ENCODE results near the gene PORCN.

PORCN gene

GRCh38 chrX:48508400-48509244, at the start of gene PORCN:
Gene PORCN (plus strand): TSS chrX:48508992. CDS start chrX:48509821, 829 bp downstream.
- peak within 1 kb of the TSS; percentile 89 for H3K4me3 Mint-ChIP-seq

GRCh38 chrX:48459483-48459882, 49.3 kb upstream of the PORCN start:
- DNase-seq (no peak), ATAC-seq (no peak)
- no peak overlapping the region for H3K4me3 Mint-ChIP-seq
- no peaks in the 10 kb centered on the region for H3K9me3 Mint-ChIP-seq
- H3K36me3 Mint-ChIP-seq (ENCODE audit: low read depth), result peaks cover 34% of the 10 kb centered on the region
- peaks cover 16% of the 10 kb centered on the region for H3K4me1 Mint-ChIP-seq
- no peaks in the 10 kb centered on the region for H3K27me3 Mint-ChIP-seq
- no peak overlapping the region for H3K27ac Mint-ChIP-seq

More at GRCh38 chrX:48508400-48509244, at the start of gene PORCN:
- DNase-seq (peak; percentile 81), ATAC-seq (peak; percentile 94)
- no peaks in the 10 kb centered on the region for H3K27me3 Mint-ChIP-seq
- no peaks in the 10 kb centered on the region for H3K9me3 Mint-ChIP-seq
- H3K4me1 Mint-ChIP-seq, result peaks cover 13% of the 10 kb centered on the region
- peak within 1 kb of the TSS; percentile 80 for H3K27ac Mint-ChIP-seq
- H3K36me3 Mint-ChIP-seq (ENCODE audit: low read depth), result peaks cover 2% of the 10 kb centered on the region

- H3K27me3 Mint-ChIP-seq, result no peaks in the 10 kb centered on the region
- peaks cover 19% of the 10 kb centered on the region for H3K4me1 Mint-ChIP-seq
- no peak for ATAC-seq
- H3K27ac Mint-ChIP-seq, result peak overlapping the region; percentile 68
- H3K36me3 Mint-ChIP-seq (ENCODE audit: low read depth), result peaks cover 36% of the 10 kb centered on the region
- DNase-seq, result no peak
- no peak overlapping the region for H3K4me3 Mint-ChIP-seq
- no peaks in the 10 kb centered on the region for H3K9me3 Mint-ChIP-seq
These were observed 48.8 kb upstream of the PORCN start for GRCh38 chrX:48460031-48460430.

GRCh38 chrX:48460606-48461005, 48.2 kb upstream of the PORCN start:
- DNase-seq (no peak), ATAC-seq (no peak)
- H3K4me3 Mint-ChIP-seq, result no peak overlapping the region
- H3K4me1 Mint-ChIP-seq, result peaks cover 24% of the 10 kb centered on the region
- no peaks in the 10 kb centered on the region for H3K9me3 Mint-ChIP-seq
- H3K27ac Mint-ChIP-seq, result no peak overlapping the region
- peaks cover 42% of the 10 kb centered on the region for H3K36me3 Mint-ChIP-seq (ENCODE audit: low read depth)
- H3K27me3 Mint-ChIP-seq, result no peaks in the 10 kb centered on the region

GRCh38 chrX:48461830-48462229, 47.0 kb upstream of the PORCN start:
- Mint-ChIP-seq H3K36me3 (ENCODE audit: low read depth) (peaks cover 48% of the 10 kb centered on the region), H3K27ac (no peak overlapping the region), H3K9me3 (no peaks in the 10 kb centered on the region), H3K4me1 (peaks cover 34% of the 10 kb centered on the region), H3K4me3 (no peak overlapping the region), H3K27me3 (no peaks in the 10 kb centered on the region)
- DNase-seq, result no peak
- peak; percentile 39 for ATAC-seq

- no peak for ATAC-seq
- peaks cover 45% of the 10 kb centered on the region for H3K36me3 Mint-ChIP-seq (ENCODE audit: low read depth)
- H3K27ac Mint-ChIP-seq, result peak overlapping the region; percentile 25
These were observed 43.4 kb upstream of the PORCN start for GRCh38 chrX:48465336-48465933.

GRCh38 chrX:48466696-48467095, 42.1 kb upstream of the PORCN start:
- peaks cover 45% of the 10 kb centered on the region for H3K4me1 Mint-ChIP-seq
- H3K36me3 Mint-ChIP-seq (ENCODE audit: low read depth), result peaks cover 41% of the 10 kb centered on the region
- H3K4me3 Mint-ChIP-seq, result peak overlapping the region; percentile 95
- DNase-seq, result peak; percentile 62
- no peaks in the 10 kb centered on the region for H3K9me3 Mint-ChIP-seq
- no peak for ATAC-seq
- peak overlapping the region; percentile 74 for H3K27ac Mint-ChIP-seq
- no peaks in the 10 kb centered on the region for H3K27me3 Mint-ChIP-seq

More at GRCh38 chrX:48465336-48465933, 43.4 kb upstream of the PORCN start:
- DNase-seq, result no peak
- H3K4me1 Mint-ChIP-seq, result peaks cover 45% of the 10 kb centered on the region
- no peaks in the 10 kb centered on the region for H3K27me3 Mint-ChIP-seq
- H3K9me3 Mint-ChIP-seq, result no peaks in the 10 kb centered on the region
- H3K4me3 Mint-ChIP-seq, result peak overlapping the region; percentile 95

- no peak for ATAC-seq
- Mint-ChIP-seq H3K36me3 (ENCODE audit: low read depth) (peaks cover 36% of the 10 kb centered on the region), H3K4me1 (peaks cover 40% of the 10 kb centered on the region), H3K4me3 (peak overlapping the region; percentile 95), H3K27ac (peak overlapping the region; percentile 99), H3K9me3 (no peaks in the 10 kb centered on the region), H3K27me3 (no peaks in the 10 kb centered on the region)
- no peak for DNase-seq
These were observed 41.5 kb upstream of the PORCN start for GRCh38 chrX:48467281-48467761.

GRCh38 chrX:48468247-48468671, 40.5 kb upstream of the PORCN start:
- H3K27ac Mint-ChIP-seq, result peak overlapping the region; percentile 99
- no peaks in the 10 kb centered on the region for H3K9me3 Mint-ChIP-seq
- H3K4me3 Mint-ChIP-seq, result peak overlapping the region; percentile 95
- no peaks in the 10 kb centered on the region for H3K27me3 Mint-ChIP-seq
- ATAC-seq (peak; percentile 53), DNase-seq (peak; percentile 57)
- peaks cover 36% of the 10 kb centered on the region for H3K4me1 Mint-ChIP-seq
- peaks cover 29% of the 10 kb centered on the region for H3K36me3 Mint-ChIP-seq (ENCODE audit: low read depth)

- Mint-ChIP-seq H3K9me3 (no peaks in the 10 kb centered on the region), H3K27me3 (no peaks in the 10 kb centered on the region), H3K4me1 (peaks cover 34% of the 10 kb centered on the region), H3K36me3 (ENCODE audit: low read depth) (peaks cover 26% of the 10 kb centered on the region), H3K4me3 (peak overlapping the region; percentile 95), H3K27ac (peak overlapping the region; percentile 99)
- DNase-seq (peak; percentile 59), ATAC-seq (peak; percentile 46)
These were observed 39.8 kb upstream of the PORCN start for GRCh38 chrX:48468693-48469691.

GRCh38 chrX:48470110-48470832, 38.5 kb upstream of the PORCN start, which contains the start of gene SLC38A5:
Gene SLC38A5 (minus strand): TSS chrX:48470260. CDS start chrX:48467924, 2,336 bp downstream.
- Mint-ChIP-seq H3K36me3 (ENCODE audit: low read depth) (peaks cover 18% of the 10 kb centered on the region), H3K27ac (peak within 1 kb of the TSS; percentile 99), H3K4me1 (peaks cover 30% of the 10 kb centered on the region), H3K27me3 (no peaks in the 10 kb centered on the region), H3K4me3 (peak within 1 kb of the TSS; percentile 95), H3K9me3 (no peaks in the 10 kb centered on the region)
- no peak for DNase-seq
- ATAC-seq, result no peak

- DNase-seq (no peak), ATAC-seq (no peak)
- H3K27ac Mint-ChIP-seq, result no peak overlapping the region
- H3K4me3 Mint-ChIP-seq, result no peak overlapping the region
- H3K9me3 Mint-ChIP-seq, result no peaks in the 10 kb centered on the region
- H3K27me3 Mint-ChIP-seq, result no peaks in the 10 kb centered on the region
- peaks cover 13% of the 10 kb centered on the region for H3K36me3 Mint-ChIP-seq (ENCODE audit: low read depth)
- peaks cover 25% of the 10 kb centered on the region for H3K4me1 Mint-ChIP-seq
These were observed 38.0 kb upstream of the PORCN start for GRCh38 chrX:48470833-48471118.

GRCh38 chrX:48471504-48471903, 37.3 kb upstream of the PORCN start:
- Mint-ChIP-seq H3K4me1 (peaks cover 21% of the 10 kb centered on the region), H3K4me3 (no peak overlapping the region), H3K27ac (no peak overlapping the region)

More at GRCh38 chrX:48471504-48471903, 37.3 kb upstream of the PORCN start:
- Mint-ChIP-seq H3K9me3 (no peaks in the 10 kb centered on the region), H3K36me3 (ENCODE audit: low read depth) (peaks cover 14% of the 10 kb centered on the region), H3K27me3 (no peaks in the 10 kb centered on the region)
- DNase-seq (no peak), ATAC-seq (no peak)

Data from activated naive CD8-positive, alpha-beta T cell treated with anti-CD3 and anti-CD28 coated beads, Interleukin-2, amount 50 U/mL, for 24 hours (primary cell).